ENCODE data around the gene FBXO3. TPM values are rescaled to one million over a fixed set of nuclear protein-coding genes. Genes with fewer than 3 reads are reported as not detected.

The FBXO3 gene
- total and polyA plus RNA-seq, 2 of the 13 experiments (the other 11 are each of a cell fraction or from before 2014, with no cell fraction given), result 20.4 to 27.6 TPM

GRCh38 chr11:33797879-33798278 lies 23.6 kb upstream of the FBXO3 start:
- Histone ChIP-seq H2AFZ (ENCODE audit: low read length) (no peak overlapping the region), H3K79me2 (ENCODE audit: insufficient read depth, low read length) (no peaks in the 10 kb centered on the region), H3K27ac (ENCODE audit: extremely low read length, insufficient read depth, low read length) (no peak overlapping the region), H3K27me3 (ENCODE audit: control insufficient read depth in 1 of 2, insufficient read depth in 2 of 2, low read length in 2 of 2) (peaks cover 2 to 41% of the 10 kb centered on the region in 2 experiments; a peak in 3 of 5 replicates), H3K4me3 (replicated peaks in 1 of 3; ENCODE audit: insufficient read depth in 1 of 3, low read depth in 2 of 3, low read length in 3 of 3) (no peak overlapping the region), H3K4me2 (ENCODE audit: low read depth, low read length) (no peak overlapping the region), H3K36me3 (replicated peaks in 1 of 2; ENCODE audit: control insufficient read depth in 1 of 2, insufficient read depth in 2 of 2, low read length in 2 of 2) (no peaks in the 10 kb centered on the region), H3K9ac (ENCODE audit: insufficient read depth, low read depth, low read length) (no peak overlapping the region), H4K20me1 (ENCODE audit: insufficient read depth, low read length) (no peaks in the 10 kb centered on the region), H3K9me3 (ENCODE audit: low read length) (no peaks in the 10 kb centered on the region), H3K4me1 (ENCODE audit: insufficient read depth, low read length) (peaks cover 10% of the 10 kb centered on the region)
- in situ Hi-C loops (cut with HindIII; ENCODE audit: extremely low pct_ligation_motif_present, low pct_unique_long_range_greater_than_20kb) (no loop called here), intact Hi-C loops (cut with micrococcal nuclease; ENCODE audit: unreplicated experiment) (no loop called here)
- CTCF ChIA-PET (ENCODE audit: low intra/inter-chr PET ratio, low total read pairs), result no interaction called here
- POLR2A ChIA-PET, result no interaction called here
- TF ChIP-seq ZNF17 (CRISPR knock-in tag; IDR thresholded peaks at IDR 0.05), result no peak
- TF ChIP-seq PHB2 (IDR thresholded peaks at IDR 0.05; ENCODE audit: partially characterized antibody), result no peak
- TF ChIP-seq ZNF616 (CRISPR knock-in tag; IDR thresholded peaks at IDR 0.05; ENCODE audit: low read depth), result no peak
- no peak for TF ChIP-seq PAF1 (CRISPR knock-in tag; IDR thresholded peaks at IDR 0.05)
- TF ChIP-seq YEATS4 (CRISPR knock-in tag; IDR thresholded peaks at IDR 0.05; ENCODE audit: borderline replicate concordance), result no peak
- TF ChIP-seq PCBP1 (IDR thresholded peaks at IDR 0.05; ENCODE audit: borderline replicate concordance, low read depth, low read length), result no peak
- TF ChIP-seq ZMYM4 (CRISPR knock-in tag; IDR thresholded peaks at IDR 0.05), result no peak
- no peak for TF ChIP-seq MLX (CRISPR knock-in tag; IDR thresholded peaks at IDR 0.05)
- no peak for TF ChIP-seq FOXO1 (CRISPR knock-in tag; IDR thresholded peaks at IDR 0.05)
- TF ChIP-seq EEA1 (CRISPR knock-in tag; IDR thresholded peaks at IDR 0.05; ENCODE audit: borderline replicate concordance), result no peak
- no peak for TF ChIP-seq ZNF20 (CRISPR knock-in tag; IDR thresholded peaks at IDR 0.05)
- TF ChIP-seq ZNF230 (CRISPR knock-in tag; IDR thresholded peaks at IDR 0.05), result no peak
- FAIRE-seq (no peak), ATAC-seq (no peak), DNase-seq (ENCODE audit: low spot score) (no peak)
- WGBS (ENCODE audit: low lambda C conversion rate), result 3% methylated on average over 3 of the region's 3 CpGs
- BruUV-seq (replicated peaks), result no TSS peak

All from HepG2 (cell line).